ENCODE data around the gene ING5.
A peak's percentile ranks its signal among the peaks of the same experiment; 100 is the strongest.
"Not testable (repeated sequence)": the region's sequence is repeated elsewhere in the genome, so short reads cannot be mapped to it uniquely, and the experiment has no call there.

Gene ING5
- 76.2 reads per million, percentile 77 among the genes with 10 or more reads in this experiment for total RNA-seq

DNA sequence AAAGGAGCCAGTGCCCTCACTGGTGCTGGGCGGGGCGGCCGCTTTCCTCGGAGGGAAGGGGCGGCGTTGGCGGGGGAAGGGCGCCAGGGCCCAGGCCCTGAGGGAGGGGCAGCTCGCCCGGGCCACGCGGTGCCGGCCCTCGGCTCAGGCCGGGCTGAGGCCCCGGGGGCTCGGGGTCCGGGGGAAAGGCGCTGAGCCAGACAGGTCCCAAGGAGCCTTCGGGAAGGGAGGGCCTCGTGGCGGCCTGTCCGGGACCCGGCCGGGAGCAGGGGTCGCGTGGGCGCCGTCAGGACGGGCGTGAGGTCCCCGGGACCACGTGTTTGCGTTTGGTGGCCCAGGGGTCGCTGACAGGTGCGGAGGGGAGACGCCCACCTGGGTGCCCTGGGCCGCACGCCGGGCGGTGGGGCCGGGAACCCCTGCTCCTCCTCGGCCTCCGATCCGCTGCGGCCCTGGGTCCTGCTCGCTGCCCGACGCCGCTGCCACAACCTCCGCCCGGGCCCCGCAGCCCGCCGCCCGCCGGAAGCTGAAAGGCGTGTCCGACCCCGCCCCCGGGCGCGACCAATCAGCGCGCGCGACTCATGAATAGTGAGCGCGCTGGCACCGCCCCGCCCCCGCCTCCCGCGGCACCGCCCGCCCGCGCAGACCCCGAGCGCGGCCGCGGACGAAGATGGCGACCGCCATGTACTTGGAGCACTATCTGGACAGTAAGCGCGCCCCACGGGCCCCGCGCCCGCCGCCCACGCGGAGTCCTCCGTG, at the start of gene ING5:
Gene ING5, plus strand, starts transcription at position 641 of the 756 bp plus-strand sequence. Its CDS starts 27 bp downstream, at position 668.
- DNase-seq, result peak; percentile 95

DNA sequence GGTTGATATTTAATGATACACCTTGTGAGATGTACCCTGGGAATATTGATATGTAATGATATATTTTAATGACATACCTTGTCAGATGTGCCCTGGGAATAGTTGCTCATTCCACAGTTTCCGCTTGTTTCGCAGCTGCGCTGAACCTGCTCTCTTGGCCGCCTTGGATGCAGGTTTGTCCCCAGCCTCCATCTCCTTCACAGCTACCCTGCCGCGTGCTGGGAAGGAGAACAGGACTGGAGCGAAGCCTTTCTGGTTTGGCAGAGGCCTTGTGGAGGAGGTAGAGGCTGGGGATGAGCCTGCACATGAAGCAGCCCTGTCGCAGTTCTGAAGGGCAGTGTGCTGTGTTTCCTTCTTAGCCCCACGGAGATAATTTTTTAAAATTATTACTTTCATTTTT, 49.7 kb upstream of the ING5 start:
- DNase-seq, result no peak

DNA sequence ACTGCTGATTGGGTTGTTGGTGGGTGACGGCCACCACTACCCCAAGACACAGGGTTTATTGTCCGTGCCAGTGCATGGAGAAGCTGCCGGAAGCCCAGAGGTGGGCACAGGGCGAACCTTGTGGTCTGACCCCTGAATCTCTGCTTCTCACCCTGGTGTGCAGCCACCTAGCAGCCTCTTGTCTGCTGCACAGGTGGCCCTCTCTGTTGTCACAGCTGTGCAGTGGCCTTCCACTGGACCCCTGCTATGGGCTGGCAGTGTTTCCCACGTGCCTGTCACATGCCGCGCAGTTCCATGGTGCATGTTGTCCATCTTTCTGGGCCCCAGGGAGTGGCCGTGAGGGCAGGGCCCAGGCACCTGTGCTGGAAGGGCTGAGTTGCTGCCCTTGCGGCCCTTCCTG, 49.1 kb upstream of the ING5 start:
- DNase-seq, result no peak

DNA sequence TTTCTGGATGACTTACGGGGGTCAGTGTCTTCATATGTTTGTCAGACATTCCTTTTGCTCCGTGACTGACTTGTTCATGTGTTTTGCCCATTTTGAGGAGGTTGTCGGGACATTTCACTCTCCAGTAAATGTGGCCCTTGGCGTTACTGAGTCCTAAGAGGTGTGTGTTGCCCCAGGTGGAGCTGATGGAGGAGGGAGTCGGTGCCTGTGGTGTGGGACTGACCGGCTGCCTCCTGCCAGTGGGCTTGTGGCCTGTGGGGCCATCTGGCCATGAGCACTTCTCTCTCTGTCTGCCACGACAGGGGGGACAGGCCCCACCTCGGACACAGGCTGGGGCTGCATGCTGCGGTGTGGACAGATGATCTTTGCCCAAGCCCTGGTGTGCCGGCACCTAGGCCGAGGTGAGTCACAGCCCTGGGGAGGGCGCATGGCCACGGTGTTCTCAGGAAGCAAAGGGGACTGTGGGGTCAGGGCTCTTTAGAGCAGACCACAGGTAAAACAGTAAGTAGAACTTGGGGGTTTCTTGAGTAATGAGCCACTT, 48.6 kb upstream of the ING5 start:
- no peak for DNase-seq

- DNase-seq, result no peak
Observed at GRCh38 chr2:241654551-241654950, 47.3 kb upstream of the ING5 start.

DNA sequence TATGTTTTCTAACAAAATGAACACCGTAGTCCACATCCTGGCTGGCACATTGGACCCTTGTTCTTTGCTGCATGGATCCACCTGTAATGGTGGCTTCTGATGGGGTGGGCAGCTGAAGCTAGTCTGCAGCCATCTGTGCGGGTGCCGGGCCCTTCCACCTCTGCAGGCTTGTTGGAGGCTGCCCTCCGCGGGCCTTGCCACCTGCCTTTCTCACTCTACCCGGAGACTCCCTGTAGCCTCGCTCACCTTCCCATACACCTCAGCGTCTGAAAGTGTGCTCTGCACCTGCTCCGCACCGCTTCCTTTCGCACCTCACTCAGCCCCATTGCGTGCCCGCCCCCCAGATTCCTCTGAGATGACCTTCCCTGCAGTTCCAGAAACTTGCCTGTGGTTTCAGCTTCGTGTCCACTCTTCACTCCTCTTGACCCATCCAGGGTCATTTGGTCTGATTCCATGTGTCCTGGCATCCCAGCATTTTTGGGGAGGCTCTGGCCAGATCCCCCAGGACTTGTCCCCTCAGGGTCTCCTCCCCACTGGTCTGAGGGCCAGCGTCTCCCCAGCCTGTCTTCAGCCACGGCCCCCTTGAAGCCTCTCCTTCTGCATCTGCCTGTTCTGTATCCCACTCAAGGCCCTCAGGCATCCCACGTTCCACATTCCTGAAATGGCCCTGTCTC, 46.2 kb upstream of the ING5 start:
- DNase-seq, result no peak

GRCh38 chr2:241656190-241656741, 45.6 kb upstream of the ING5 start:
- no peak for DNase-seq

GRCh38 chr2:241657786-241658254, 44.0 kb upstream of the ING5 start:
- no peak for DNase-seq

DNA sequence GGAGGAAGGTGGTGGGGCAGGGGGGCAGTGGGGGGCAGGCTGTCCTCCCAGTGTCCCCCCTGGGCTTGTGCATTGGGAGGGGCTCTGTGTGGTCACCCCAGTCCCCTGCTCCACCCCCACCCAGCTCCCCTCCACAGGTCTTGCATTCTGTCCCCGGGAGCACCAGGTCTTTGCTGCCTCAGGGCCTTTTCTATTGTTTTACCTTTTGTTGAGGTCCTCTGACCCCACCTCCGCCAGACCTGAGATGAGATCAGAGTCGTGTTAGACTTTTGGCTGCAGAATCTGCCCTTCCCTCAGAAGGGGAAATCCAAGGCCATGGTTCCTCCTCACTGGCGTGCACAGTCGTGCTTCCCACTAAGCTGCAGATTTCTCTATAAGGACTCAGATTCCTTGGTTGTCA, 43.5 kb upstream of the ING5 start:
- DNase-seq, result no peak

GRCh38 chr2:241659150-241659739, 42.6 kb upstream of the ING5 start:
- no peak for DNase-seq

DNA sequence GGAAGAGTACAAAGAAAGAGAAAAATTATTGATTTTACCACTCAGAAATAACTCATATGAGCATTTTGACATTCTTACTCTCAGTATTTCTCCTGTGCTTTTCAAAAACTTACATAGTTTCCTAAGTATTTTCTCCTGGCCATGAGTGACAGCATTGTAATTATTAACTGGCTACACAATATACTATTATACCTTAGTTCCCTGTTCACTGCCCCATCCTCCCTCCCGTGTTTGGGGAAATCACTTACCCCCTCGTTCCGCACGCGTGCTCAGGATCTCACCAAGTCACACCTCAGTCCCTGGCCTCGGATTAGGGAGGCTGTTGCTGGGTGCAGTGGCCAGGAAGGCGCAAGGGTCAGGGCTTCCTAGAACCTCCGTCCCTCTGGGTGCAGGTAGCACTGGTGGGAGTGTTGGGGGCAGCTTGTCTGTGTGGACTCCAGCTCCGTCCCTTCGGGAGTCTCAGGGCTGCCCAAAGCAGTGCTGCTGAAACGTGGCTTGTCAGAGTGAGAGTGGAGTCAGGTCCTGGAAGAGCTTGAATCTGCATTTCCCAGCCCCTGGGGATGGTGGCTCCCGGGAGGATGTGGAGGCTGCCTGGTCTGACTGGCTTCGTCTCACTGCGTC, 41.1 kb upstream of the ING5 start:
- DNase-seq, result no peak

DNA sequence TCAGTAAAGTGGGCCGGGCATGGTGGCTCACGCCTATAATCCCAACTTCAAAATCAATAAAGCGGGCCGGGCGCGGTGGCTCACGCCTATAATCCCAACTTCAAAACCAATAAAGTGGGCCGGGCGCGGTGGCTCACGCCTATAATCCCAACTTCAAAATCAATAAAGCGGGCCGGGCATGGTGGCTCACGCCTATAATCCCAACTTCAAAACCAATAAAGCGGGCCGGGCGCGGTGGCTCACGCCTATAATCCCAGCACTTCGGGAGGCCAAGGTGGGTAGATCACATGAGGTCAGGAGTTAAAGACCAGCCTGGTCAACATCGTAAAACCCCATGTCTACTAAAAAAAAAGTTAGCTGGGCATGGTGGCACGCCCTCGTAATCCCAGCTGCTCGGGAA, 39.1 kb upstream of the ING5 start:
- not testable (repeated sequence) for DNase-seq

GRCh38 chr2:241665731-241666440, 36.0 kb upstream of the ING5 start:
- no peak for DNase-seq

- DNase-seq, result no peak
Observed at GRCh38 chr2:241666627-241667400, 35.0 kb upstream of the ING5 start.

- no peak for DNase-seq
Observed at GRCh38 chr2:241668354-241668753, 33.5 kb upstream of the ING5 start.

DNA sequence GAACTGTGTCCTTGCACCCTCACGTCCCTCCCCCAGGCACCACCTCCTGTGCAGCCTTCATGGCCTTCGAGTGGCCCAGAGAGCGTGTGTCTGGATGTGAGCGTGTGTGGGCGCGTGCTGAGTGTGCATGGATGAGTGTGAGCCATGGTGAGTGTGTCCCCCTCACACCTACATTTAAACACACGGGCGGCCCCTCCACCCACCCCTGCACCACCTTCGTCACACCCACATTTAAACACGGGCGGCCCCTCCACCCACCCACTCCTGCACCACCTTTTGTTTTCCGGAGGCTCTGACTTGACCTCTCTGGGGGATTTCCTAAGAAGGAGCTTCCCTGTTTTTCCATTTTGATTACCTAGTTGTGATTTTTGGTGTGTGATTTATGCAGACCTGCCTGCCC, 33.0 kb upstream of the ING5 start:
- DNase-seq, result no peak

DNA sequence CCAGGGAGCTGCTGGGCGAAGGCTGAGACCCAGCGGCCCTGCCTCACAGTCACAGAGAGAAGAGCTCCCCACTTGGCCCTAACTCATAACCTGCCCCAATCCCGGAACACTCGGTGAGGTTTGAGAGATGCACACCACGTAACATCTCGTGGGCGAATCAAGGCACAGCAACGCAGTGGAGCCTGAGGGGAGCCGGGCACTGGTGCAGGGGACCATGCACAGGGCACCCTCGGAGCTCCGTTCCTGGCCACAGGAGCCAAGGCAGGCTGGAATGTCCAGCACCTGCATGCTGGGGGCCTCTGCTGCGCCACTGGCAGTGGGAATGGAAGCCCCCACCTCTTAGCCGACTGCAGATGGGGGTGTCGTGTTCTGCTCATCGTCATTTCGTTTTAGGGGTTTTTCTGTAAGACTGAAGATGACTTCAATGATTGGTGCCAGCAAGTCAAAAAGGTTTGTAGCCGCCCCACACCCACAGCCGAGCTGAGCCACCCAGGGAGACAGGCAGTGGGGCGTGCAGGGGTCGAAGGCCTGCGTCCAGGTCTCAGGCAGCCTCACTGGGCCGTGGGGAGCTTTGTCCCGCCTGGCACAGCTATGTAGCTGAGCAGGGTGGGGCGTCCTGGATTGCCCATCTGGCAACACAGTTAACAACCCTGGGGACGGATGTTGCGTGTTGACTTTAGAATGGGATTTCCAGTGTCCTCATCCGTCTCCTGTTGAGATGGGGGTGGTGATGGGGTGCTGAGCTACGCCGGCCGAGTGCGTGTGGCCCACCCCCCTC, 31.3 kb upstream of the ING5 start:
- no peak for DNase-seq

GRCh38 chr2:241671457-241672240, 30.2 kb upstream of the ING5 start:
- no peak for DNase-seq
